ENCODE results near the gene OGFR.

The OGFR gene

GRCh38 chr20:62828511-62829230, 24.0 kb downstream of the OGFR start:
- H3K4me3 ChIP-seq (ENCODE audit: low read length) = no peak overlapping the region
- DNase-seq (ENCODE audit: low read depth) = no peak
- TF ChIP-seq, protein P1, sequence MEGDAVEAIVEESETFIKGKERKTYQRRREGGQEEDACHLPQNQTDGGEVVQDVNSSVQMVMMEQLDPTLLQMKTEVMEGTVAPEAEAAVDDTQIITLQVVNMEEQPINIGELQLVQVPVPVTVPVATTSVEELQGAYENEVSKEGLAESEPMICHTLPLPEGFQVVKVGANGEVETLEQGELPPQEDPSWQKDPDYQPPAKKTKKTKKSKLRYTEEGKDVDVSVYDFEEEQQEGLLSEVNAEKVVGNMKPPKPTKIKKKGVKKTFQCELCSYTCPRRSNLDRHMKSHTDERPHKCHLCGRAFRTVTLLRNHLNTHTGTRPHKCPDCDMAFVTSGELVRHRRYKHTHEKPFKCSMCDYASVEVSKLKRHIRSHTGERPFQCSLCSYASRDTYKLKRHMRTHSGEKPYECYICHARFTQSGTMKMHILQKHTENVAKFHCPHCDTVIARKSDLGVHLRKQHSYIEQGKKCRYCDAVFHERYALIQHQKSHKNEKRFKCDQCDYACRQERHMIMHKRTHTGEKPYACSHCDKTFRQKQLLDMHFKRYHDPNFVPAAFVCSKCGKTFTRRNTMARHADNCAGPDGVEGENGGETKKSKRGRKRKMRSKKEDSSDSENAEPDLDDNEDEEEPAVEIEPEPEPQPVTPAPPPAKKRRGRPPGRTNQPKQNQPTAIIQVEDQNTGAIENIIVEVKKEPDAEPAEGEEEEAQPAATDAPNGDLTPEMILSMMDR (conservative IDR thresholded peaks at IDR 0.05; ENCODE audit: low read length) = no peak

GRCh38 chr20:62829231-62830230, 24.9 kb downstream of the OGFR start:
- no peak overlapping the region for H3K4me3 ChIP-seq (ENCODE audit: low read length)
- DNase-seq (ENCODE audit: low read depth) = no peak
- TF ChIP-seq, protein P1 (conservative IDR thresholded peaks at IDR 0.05; ENCODE audit: low read length) = no peak

DNA sequence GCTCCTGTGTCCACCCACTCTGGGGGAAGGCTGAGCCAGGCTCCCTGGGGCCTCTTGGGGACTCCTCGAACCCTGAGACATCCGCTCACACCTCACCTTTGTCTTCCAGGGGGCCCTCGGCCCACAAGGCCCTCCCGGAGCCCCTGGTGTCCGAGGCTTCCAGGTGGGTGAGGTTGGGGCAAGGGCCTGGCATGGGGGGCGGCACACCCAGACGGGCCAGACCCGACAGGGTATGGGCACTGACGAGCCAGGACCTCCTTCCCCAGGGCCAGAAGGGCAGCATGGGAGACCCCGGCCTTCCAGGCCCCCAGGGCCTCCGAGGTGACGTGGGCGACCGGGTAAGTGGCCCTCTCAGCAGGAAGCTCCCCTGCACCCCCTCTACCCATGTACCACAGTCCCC, 25.6 kb downstream of the OGFR start:
- no peak overlapping the region for H3K4me3 ChIP-seq (ENCODE audit: low read length)
- DNase-seq (ENCODE audit: low read depth) = no peak
- TF ChIP-seq, protein P1 (conservative IDR thresholded peaks at IDR 0.05; ENCODE audit: low read length) = no peak

GRCh38 chr20:62830821-62831220, 26.2 kb downstream of the OGFR start:
- no peak for DNase-seq (ENCODE audit: low read depth)
- no peak overlapping the region for H3K4me3 ChIP-seq (ENCODE audit: low read length)
- TF ChIP-seq, protein P1 (conservative IDR thresholded peaks at IDR 0.05; ENCODE audit: low read length) = no peak

- no peak overlapping the region for H3K4me3 ChIP-seq (ENCODE audit: low read length)
- TF ChIP-seq, protein P1 (conservative IDR thresholded peaks at IDR 0.05; ENCODE audit: low read length) = no peak
- DNase-seq (ENCODE audit: low read depth) = no peak
Observed at GRCh38 chr20:62831361-62831788, 26.7 kb downstream of the OGFR start.

GRCh38 chr20:62831854-62832211, 27.2 kb downstream of the OGFR start:
- H3K4me3 ChIP-seq (ENCODE audit: low read length) = no peak overlapping the region
- TF ChIP-seq, protein P1 (conservative IDR thresholded peaks at IDR 0.05; ENCODE audit: low read length) = no peak
- DNase-seq (ENCODE audit: low read depth) = no peak

All from AG10803 (cell line).